Neural progenitor cell (in vitro differentiated cells): Measurements from ENCODE around the gene WASL. TPM values are rescaled to one million over a fixed set of nuclear protein-coding genes. Genes with fewer than 3 reads are reported as not detected.

ENCODE experiments used
- DNase-seq: peaks from one replicate; pipeline ENCODE4 v3.0.0-alpha.2; 2016; ENCODE audit warnings: low spot score
- H2AFZ ChIP-seq: fragments of 200-600 bp; sonication (generic); replicated peaks from 2 replicates; pipeline ENCODE4 v1.6.1; 2016; ENCODE audit warnings: antibody characterized with exemption
- H3F3A ChIP-seq: fragments of 200-600 bp; sonication (generic); 2 replicates; pipeline ENCODE4 v1.6.1; 2016; ENCODE audit warnings: antibody characterized with exemption, low read depth
- H3K27ac ChIP-seq: fragments of 200-600 bp; sonication (generic); 2 replicates; pipeline ENCODE4 v1.5.1; 2016; ENCODE audit warnings: mild to moderate bottlenecking
- H3K27me3 ChIP-seq: fragments of 200-600 bp; sonication (generic); 2 replicates; pipeline ENCODE4 v1.6.1; 2016; ENCODE audit warnings: mild to moderate bottlenecking, moderate library complexity
- H3K36me3 ChIP-seq: fragments of 200-600 bp; sonication (generic); 2 replicates; pipeline ENCODE4 v1.5.1; 2016
- H3K4me1 ChIP-seq: fragments of 200-600 bp; sonication (generic); 2 replicates; pipeline ENCODE4 v1.6.1; 2016; ENCODE audit warnings: mixed run types
- H3K4me2 ChIP-seq: fragments of 200-600 bp; sonication (generic); 2 replicates; pipeline ENCODE4 v1.6.1; 2016
- H3K4me3 ChIP-seq: fragments of 200-600 bp; sonication (generic); 2 replicates; pipeline ENCODE4 v1.5.1; 2016
- H3K79me2 ChIP-seq: fragments of 200-600 bp; sonication (generic); 2 replicates; pipeline ENCODE4 v1.6.1; 2016; ENCODE audit warnings: low read depth
- H3K9ac ChIP-seq: fragments of 200-600 bp; sonication (generic); 2 replicates; pipeline ENCODE4 v1.6.1; 2016
- H3K9me3 ChIP-seq: fragments of 200-600 bp; sonication (generic); 2 replicates; pipeline ENCODE4 v1.5.1; 2016; ENCODE audit warnings: low read depth
- H4K20me1 ChIP-seq: fragments of 200-600 bp; sonication (generic); 2 replicates; pipeline ENCODE4 v1.6.1; 2016; ENCODE audit warnings: low read depth
- H3K27ac Mint-ChIP-seq: 3 replicates; pipeline ENCODE4 v1.8.0; 2021; ENCODE audit warnings: mixed read lengths
- H3K27me3 Mint-ChIP-seq: 2 replicates; pipeline ENCODE4 v1.8.0; 2022; ENCODE audit warnings: low read depth, mild to moderate bottlenecking, inconsistent platforms, moderate library complexity, mixed read lengths; ENCODE audit not compliant: insufficient read depth
- H3K36me3 Mint-ChIP-seq: 3 replicates; pipeline ENCODE4 v1.8.0; 2021; ENCODE audit warnings: mixed read lengths
- H3K4me1 Mint-ChIP-seq: 3 replicates; pipeline ENCODE4 v1.8.0; 2021; ENCODE audit warnings: mixed read lengths
- H3K4me3 Mint-ChIP-seq: 3 replicates; pipeline ENCODE4 v1.8.0; 2021; ENCODE audit warnings: mild to moderate bottlenecking, moderate library complexity, mixed read lengths
- H3K9me3 Mint-ChIP-seq: 3 replicates; pipeline ENCODE4 v1.8.0; 2020; ENCODE audit warnings: mixed read lengths
- EZH2 ChIP-seq: fragments of 200-600 bp; sonication (generic); IDR thresholded peaks from 2 replicates; pipeline ENCODE4 v1.6.1; 2017; ENCODE audit warnings: antibody characterized with exemption, mild to moderate bottlenecking, moderate library complexity
- EZH2phosphoT487 ChIP-seq: fragments of 200-600 bp; sonication (generic); IDR thresholded peaks from 2 replicates; pipeline ENCODE4 v1.6.1; 2017; ENCODE audit warnings: antibody characterized with exemption
- total RNA-seq: library from RNA; depleted of rRNA; stranded (reverse); fragments of >200 nt; gene quantifications from 2 replicates; pipeline ENCODE4 v1.2.3, GENCODE V29; 2015; ENCODE audit warnings: low replicate concordance
- TF ChIP-seq, protein P1 (sequence below): fragments of 200-600 bp; sonication (generic); IDR thresholded peaks from 2 replicates; pipeline ENCODE4 v1.5.1; 2017; ENCODE audit warnings: antibody characterized with exemption, mild to moderate bottlenecking

WASL gene
- total RNA-seq, 1 donor from 2014 or later, result 30.4 TPM

DNA sequence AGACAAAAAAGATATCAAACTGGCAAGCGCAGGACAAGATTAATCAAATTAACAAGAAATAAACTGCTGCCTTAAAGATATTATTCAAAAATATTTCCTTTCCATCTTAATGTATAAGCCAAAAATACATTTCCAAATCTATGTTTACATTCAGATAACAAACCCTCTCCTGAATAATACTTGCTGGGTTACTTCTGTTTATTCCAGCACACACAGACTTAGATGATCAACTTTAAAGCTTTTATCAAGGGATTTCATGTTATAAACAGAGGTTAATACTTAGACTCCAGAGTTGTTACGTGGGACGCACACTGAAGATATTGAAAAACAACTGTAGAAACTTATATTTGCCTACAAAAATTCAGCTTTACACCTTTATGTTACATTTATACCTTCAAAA is 59.6 kb downstream of the WASL start:
- no peaks in the 10 kb centered on the region for H3K4me1 Mint-ChIP-seq
- no peak overlapping the region for H2AFZ ChIP-seq
- H3K79me2 ChIP-seq, result no peaks in the 10 kb centered on the region
- H3K27ac Mint-ChIP-seq, result no peak overlapping the region
- no peaks in the 10 kb centered on the region for H3K27me3 ChIP-seq
- no peaks in the 10 kb centered on the region for H3K4me1 ChIP-seq
- no peak overlapping the region for H3K27ac ChIP-seq
- peaks cover 18% of the 10 kb centered on the region for H3K36me3 ChIP-seq
- H4K20me1 ChIP-seq, result no peaks in the 10 kb centered on the region
- H3K4me3 ChIP-seq, result no peak overlapping the region
- H3K4me3 Mint-ChIP-seq, result no peak overlapping the region
- DNase-seq, result no peak
- H3K9me3 Mint-ChIP-seq, result no peaks in the 10 kb centered on the region
- H3K9ac ChIP-seq, result no peak overlapping the region
- no peaks in the 10 kb centered on the region for H3K9me3 ChIP-seq
- TF ChIP-seq, protein P1, sequence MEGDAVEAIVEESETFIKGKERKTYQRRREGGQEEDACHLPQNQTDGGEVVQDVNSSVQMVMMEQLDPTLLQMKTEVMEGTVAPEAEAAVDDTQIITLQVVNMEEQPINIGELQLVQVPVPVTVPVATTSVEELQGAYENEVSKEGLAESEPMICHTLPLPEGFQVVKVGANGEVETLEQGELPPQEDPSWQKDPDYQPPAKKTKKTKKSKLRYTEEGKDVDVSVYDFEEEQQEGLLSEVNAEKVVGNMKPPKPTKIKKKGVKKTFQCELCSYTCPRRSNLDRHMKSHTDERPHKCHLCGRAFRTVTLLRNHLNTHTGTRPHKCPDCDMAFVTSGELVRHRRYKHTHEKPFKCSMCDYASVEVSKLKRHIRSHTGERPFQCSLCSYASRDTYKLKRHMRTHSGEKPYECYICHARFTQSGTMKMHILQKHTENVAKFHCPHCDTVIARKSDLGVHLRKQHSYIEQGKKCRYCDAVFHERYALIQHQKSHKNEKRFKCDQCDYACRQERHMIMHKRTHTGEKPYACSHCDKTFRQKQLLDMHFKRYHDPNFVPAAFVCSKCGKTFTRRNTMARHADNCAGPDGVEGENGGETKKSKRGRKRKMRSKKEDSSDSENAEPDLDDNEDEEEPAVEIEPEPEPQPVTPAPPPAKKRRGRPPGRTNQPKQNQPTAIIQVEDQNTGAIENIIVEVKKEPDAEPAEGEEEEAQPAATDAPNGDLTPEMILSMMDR, result no peak
- TF ChIP-seq EZH2phosphoT487, result no peak
- TF ChIP-seq EZH2, result no peak
- no peak overlapping the region for H3K4me2 ChIP-seq
- H3F3A ChIP-seq, result no peaks in the 10 kb centered on the region
- no peaks in the 10 kb centered on the region for H3K27me3 Mint-ChIP-seq
- H3K36me3 Mint-ChIP-seq, result peaks cover 17% of the 10 kb centered on the region

GRCh38 chr7:123687727-123688126 is 61.1 kb downstream of the WASL start:
- no peak overlapping the region for H3K4me2 ChIP-seq
- no peaks in the 10 kb centered on the region for H3K27me3 ChIP-seq
- no peaks in the 10 kb centered on the region for H3K79me2 ChIP-seq
- no peaks in the 10 kb centered on the region for H3K9me3 ChIP-seq
- H3K4me3 Mint-ChIP-seq, result no peak overlapping the region
- no peaks in the 10 kb centered on the region for H4K20me1 ChIP-seq
- peaks cover 18% of the 10 kb centered on the region for H3K36me3 Mint-ChIP-seq
- H3K36me3 ChIP-seq, result peaks cover 11% of the 10 kb centered on the region
- H3F3A ChIP-seq, result peaks cover 10% of the 10 kb centered on the region
- H3K27ac Mint-ChIP-seq, result no peak overlapping the region
- H3K9ac ChIP-seq, result no peak overlapping the region
- no peak overlapping the region for H3K27ac ChIP-seq
- H3K4me1 ChIP-seq, result no peaks in the 10 kb centered on the region
- DNase-seq, result no peak
- no peak overlapping the region for H3K4me3 ChIP-seq
- no peak overlapping the region for H2AFZ ChIP-seq
- no peaks in the 10 kb centered on the region for H3K4me1 Mint-ChIP-seq
- TF ChIP-seq EZH2 (no peak), EZH2phosphoT487 (no peak)
- TF ChIP-seq, protein P1, result no peak
- H3K9me3 Mint-ChIP-seq, result no peaks in the 10 kb centered on the region
- H3K27me3 Mint-ChIP-seq, result no peaks in the 10 kb centered on the region

DNA sequence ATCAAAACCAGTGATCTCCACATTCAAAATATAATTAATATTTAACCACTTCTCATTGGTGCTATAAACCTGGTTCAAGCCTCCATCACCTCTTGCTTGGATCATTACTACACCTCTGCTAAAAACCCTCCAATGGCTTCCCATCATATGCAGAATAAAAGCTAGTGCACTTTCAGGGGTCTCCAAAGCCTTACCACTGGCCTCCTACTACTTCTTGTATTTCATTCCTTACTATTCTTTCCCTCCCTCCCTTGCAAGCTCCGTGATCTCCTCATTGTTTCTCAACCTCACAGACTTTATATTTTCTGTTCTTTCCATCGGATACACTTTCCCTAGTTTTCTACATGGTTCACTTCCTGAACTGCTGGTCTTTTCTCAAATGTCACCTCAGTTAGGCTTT is 61.6 kb downstream of the WASL start:
- H3K4me1 Mint-ChIP-seq, result no peaks in the 10 kb centered on the region
- H3K4me3 ChIP-seq, result no peak overlapping the region
- no peaks in the 10 kb centered on the region for H3K9me3 Mint-ChIP-seq
- no peaks in the 10 kb centered on the region for H3K79me2 ChIP-seq
- no peak overlapping the region for H3K9ac ChIP-seq
- H3K9me3 ChIP-seq, result no peaks in the 10 kb centered on the region
- DNase-seq, result no peak
- H3K36me3 Mint-ChIP-seq, result peaks cover 14% of the 10 kb centered on the region
- H3F3A ChIP-seq, result peaks cover 10% of the 10 kb centered on the region
- no peak overlapping the region for H3K27ac ChIP-seq
- H3K27ac Mint-ChIP-seq, result no peak overlapping the region
- no peaks in the 10 kb centered on the region for H3K27me3 Mint-ChIP-seq
- no peaks in the 10 kb centered on the region for H3K27me3 ChIP-seq
- H3K4me2 ChIP-seq, result no peak overlapping the region
- no peaks in the 10 kb centered on the region for H3K4me1 ChIP-seq
- H3K36me3 ChIP-seq, result peaks cover 13% of the 10 kb centered on the region
- no peak overlapping the region for H3K4me3 Mint-ChIP-seq
- no peaks in the 10 kb centered on the region for H4K20me1 ChIP-seq
- no peak overlapping the region for H2AFZ ChIP-seq
- TF ChIP-seq, protein P1, result no peak
- TF ChIP-seq EZH2phosphoT487 (no peak), EZH2 (no peak)
